Endodermal cell (in vitro differentiated cells): ENCODE results near the gene SH3PXD2B. TPM values are rescaled to one million over a fixed set of nuclear protein-coding genes. Genes with fewer than 3 reads are reported as not detected.

Experiments
- DNase-seq: peaks from one replicate; pipeline ENCODE4 v3.0.0-alpha.2; 2017
- H3K27ac ChIP-seq: 2 replicates; pipeline ENCODE4 v1.5.1; 2013; ENCODE audit warnings: mild to moderate bottlenecking, low read depth, low read length, moderate library complexity
- H3K27me3 ChIP-seq: 2 replicates; pipeline ENCODE4 v1.6.1; 2013; ENCODE audit warnings: mild to moderate bottlenecking, low read length, moderate library complexity; ENCODE audit not compliant: insufficient read depth, control insufficient read depth, poor library complexity, severe bottlenecking
- H3K36me3 ChIP-seq: 2 replicates; pipeline ENCODE4 v1.7.0; 2013; ENCODE audit warnings: mild to moderate bottlenecking, low read length, moderate library complexity; ENCODE audit not compliant: control insufficient read depth, insufficient read depth
- H3K4me1 ChIP-seq: one replicate; pipeline ENCODE4 v1.7.0; 2013; ENCODE audit warnings: low read length; ENCODE audit not compliant: control insufficient read depth, insufficient read depth
- H3K4me3 ChIP-seq: 2 replicates; pipeline ENCODE4 v1.5.1; 2013; ENCODE audit warnings: mild to moderate bottlenecking, low read length, moderate library complexity
- H3K9ac ChIP-seq: 2 replicates; pipeline ENCODE4 v1.6.1; 2013; ENCODE audit warnings: mild to moderate bottlenecking, low read length, moderate library complexity; ENCODE audit not compliant: poor library complexity, severe bottlenecking; ENCODE audit errors: extremely low read depth
- H3K9me3 ChIP-seq: 2 replicates; pipeline ENCODE4 v1.6.1; 2013; ENCODE audit warnings: mild to moderate bottlenecking, low read length, moderate library complexity; ENCODE audit not compliant: control insufficient read depth
- H3K27ac Mint-ChIP-seq: 2 replicates; pipeline ENCODE4 v1.8.0; 2020; ENCODE audit warnings: mixed read lengths
- H3K27me3 Mint-ChIP-seq: 2 replicates; pipeline ENCODE4 v1.8.0; 2021; ENCODE audit warnings: mild to moderate bottlenecking, mixed read lengths; ENCODE audit not compliant: insufficient read depth
- H3K36me3 Mint-ChIP-seq: 2 replicates; pipeline ENCODE4 v1.8.0; 2020; ENCODE audit warnings: low read depth, mixed read lengths
- H3K4me1 Mint-ChIP-seq: 2 replicates; pipeline ENCODE4 v1.8.0; 2020; ENCODE audit warnings: mixed read lengths
- H3K4me3 Mint-ChIP-seq: 2 replicates; pipeline ENCODE4 v1.8.0; 2020; ENCODE audit warnings: mild to moderate bottlenecking, moderate library complexity, mixed read lengths
- H3K9me3 Mint-ChIP-seq: 2 replicates; pipeline ENCODE4 v1.8.0; 2020; ENCODE audit warnings: mild to moderate bottlenecking, mixed read lengths
- WGBS, 2 experiments: methylation state at CpG; one replicate each; pipeline versions ENCODE4 v1.1.5 to v1.1.7; 2013; ENCODE audit warnings: missing lambda C conversion rate in 2 of 2, mixed read lengths in 1 of 2; ENCODE audit not compliant: insufficient coverage in 1 of 2, insufficient read length in 1 of 2; 5-methylcytosine and 5-hydroxymethylcytosine counted together
- total RNA-seq, 2 donors: library from RNA; stranded (reverse); fragmentation: NEBNext Ultra II Directional in 1 of 2; extraction: Animal tissue kit (Norgen Biotek cat#: 25700) in 1 of 2; gene quantifications; 2 replicates in 1 of 2; 3 replicates in 1 of 2; pipeline ENCODE4 v1.2.1, GENCODE V29; 2021
- TF ChIP-seq, protein P1 (sequence below): fragments of 200-600 bp; sonication (generic); conservative IDR thresholded peaks from 2 replicates; pipeline ENCODE4 v1.5.0; 2021; ENCODE audit warnings: antibody characterized with exemption, mild to moderate bottlenecking

The SH3PXD2B gene
- total RNA-seq, 2 donors from 2014 or later: 62.2 to 74.9 TPM

DNA sequence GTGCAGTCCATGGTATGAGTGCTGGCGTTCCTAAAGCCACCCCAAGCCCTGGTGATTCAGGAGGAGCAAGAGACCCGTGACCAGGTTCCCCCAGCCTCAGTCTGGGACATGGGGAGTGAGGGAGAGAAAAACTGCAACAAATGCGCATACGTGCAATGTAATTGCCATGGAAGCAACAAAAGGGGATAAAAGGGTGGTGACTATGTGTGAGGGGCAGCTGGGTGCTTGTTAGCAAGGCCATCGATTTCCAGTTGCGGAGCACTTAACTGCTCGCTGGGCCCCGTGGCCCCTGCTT is 709 bp upstream of the SH3PXD2B start:
- peak; percentile 85 for DNase-seq
- Histone ChIP-seq H3K27me3 (no peaks in the 10 kb centered on the region), H3K9me3 (no peaks in the 10 kb centered on the region), H3K27ac (peak overlapping the region; percentile 81), H3K9ac (peak overlapping the region; percentile 24), H3K4me1 (peaks cover 8% of the 10 kb centered on the region), H3K36me3 (peaks cover 21% of the 10 kb centered on the region), H3K4me3 (peak overlapping the region; percentile 83)
- H3K27ac Mint-ChIP-seq: peak overlapping the region; percentile 64
- H3K27me3 Mint-ChIP-seq: peaks cover 9% of the 10 kb centered on the region
- H3K36me3 Mint-ChIP-seq: peaks cover 5% of the 10 kb centered on the region
- peak overlapping the region; percentile 89 for H3K4me3 Mint-ChIP-seq
- H3K4me1 Mint-ChIP-seq: peaks cover 25% of the 10 kb centered on the region
- WGBS, 2 experiments: 71 to 76% methylated on average over 6 to 8 of the region's 8 CpGs
- no peaks in the 10 kb centered on the region for H3K9me3 Mint-ChIP-seq
- TF ChIP-seq, protein P1, sequence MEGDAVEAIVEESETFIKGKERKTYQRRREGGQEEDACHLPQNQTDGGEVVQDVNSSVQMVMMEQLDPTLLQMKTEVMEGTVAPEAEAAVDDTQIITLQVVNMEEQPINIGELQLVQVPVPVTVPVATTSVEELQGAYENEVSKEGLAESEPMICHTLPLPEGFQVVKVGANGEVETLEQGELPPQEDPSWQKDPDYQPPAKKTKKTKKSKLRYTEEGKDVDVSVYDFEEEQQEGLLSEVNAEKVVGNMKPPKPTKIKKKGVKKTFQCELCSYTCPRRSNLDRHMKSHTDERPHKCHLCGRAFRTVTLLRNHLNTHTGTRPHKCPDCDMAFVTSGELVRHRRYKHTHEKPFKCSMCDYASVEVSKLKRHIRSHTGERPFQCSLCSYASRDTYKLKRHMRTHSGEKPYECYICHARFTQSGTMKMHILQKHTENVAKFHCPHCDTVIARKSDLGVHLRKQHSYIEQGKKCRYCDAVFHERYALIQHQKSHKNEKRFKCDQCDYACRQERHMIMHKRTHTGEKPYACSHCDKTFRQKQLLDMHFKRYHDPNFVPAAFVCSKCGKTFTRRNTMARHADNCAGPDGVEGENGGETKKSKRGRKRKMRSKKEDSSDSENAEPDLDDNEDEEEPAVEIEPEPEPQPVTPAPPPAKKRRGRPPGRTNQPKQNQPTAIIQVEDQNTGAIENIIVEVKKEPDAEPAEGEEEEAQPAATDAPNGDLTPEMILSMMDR: no peak

DNA sequence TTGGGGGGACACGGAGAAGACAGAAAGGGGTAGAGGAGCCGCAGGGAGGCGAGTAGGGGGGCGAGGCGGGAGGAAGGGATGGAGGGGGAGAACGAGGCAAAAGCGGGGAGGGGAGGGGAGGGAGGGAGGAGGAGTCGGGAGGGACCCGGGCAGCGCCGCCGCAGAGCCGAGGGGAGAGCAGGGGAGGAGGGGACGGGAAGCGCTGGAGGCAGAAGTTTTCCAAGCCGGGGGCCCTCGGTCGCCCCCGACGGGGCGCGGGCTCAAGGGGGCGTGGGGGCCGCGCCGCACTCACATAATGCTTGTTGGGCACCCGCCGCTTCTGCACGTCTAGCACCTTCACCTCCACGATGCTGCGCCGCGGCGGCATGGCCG is 353 bp downstream of the SH3PXD2B start:
- Histone ChIP-seq H3K4me1 (peaks cover 8% of the 10 kb centered on the region), H3K4me3 (peak overlapping the region; percentile 99), H3K36me3 (peaks cover 30% of the 10 kb centered on the region), H3K27me3 (no peaks in the 10 kb centered on the region), H3K27ac (peak overlapping the region; percentile 89), H3K9ac (peak overlapping the region; percentile 75), H3K9me3 (no peaks in the 10 kb centered on the region)
- H3K36me3 Mint-ChIP-seq: peaks cover 5% of the 10 kb centered on the region
- peaks cover 25% of the 10 kb centered on the region for H3K4me1 Mint-ChIP-seq
- H3K27me3 Mint-ChIP-seq: peaks cover under 1% of the 10 kb centered on the region
- TF ChIP-seq, protein P1: no peak
- WGBS, 2 experiments: 0% methylated on average over 8 to 35 of the region's 35 CpGs
- H3K27ac Mint-ChIP-seq: peak overlapping the region; percentile 95
- H3K9me3 Mint-ChIP-seq: no peaks in the 10 kb centered on the region
- peak overlapping the region; percentile 89 for H3K4me3 Mint-ChIP-seq
- DNase-seq: peak; percentile 84

- Mint-ChIP-seq H3K36me3 (peaks cover 5% of the 10 kb centered on the region), H3K27ac (peak overlapping the region; percentile 95), H3K4me1 (peaks cover 25% of the 10 kb centered on the region), H3K4me3 (peak overlapping the region; percentile 89), H3K27me3 (no peaks in the 10 kb centered on the region), H3K9me3 (no peaks in the 10 kb centered on the region)
- Histone ChIP-seq H3K27me3 (no peaks in the 10 kb centered on the region), H3K9me3 (no peaks in the 10 kb centered on the region), H3K9ac (peak overlapping the region; percentile 75), H3K4me3 (peak overlapping the region; percentile 99), H3K27ac (peak overlapping the region; percentile 89), H3K36me3 (peaks cover 30% of the 10 kb centered on the region), H3K4me1 (peaks cover 8% of the 10 kb centered on the region)
- TF ChIP-seq, protein P1: peak; percentile 79
- WGBS, 2 experiments: 0% methylated on average over 11 to 24 of the region's 24 CpGs
- DNase-seq: peak; percentile 89
These were observed 929 bp downstream of the SH3PXD2B start for GRCh38 chr5:172453206-172453985.
